Fibroblast of gingiva (primary cell): ENCODE results near the gene KCNG3.

Experiments used
- DNase-seq: peaks from one replicate; pipeline ENCODE4 v3.0.0-alpha.2; 2011; ENCODE audit warnings: low read depth

KCNG3 gene

DNA sequence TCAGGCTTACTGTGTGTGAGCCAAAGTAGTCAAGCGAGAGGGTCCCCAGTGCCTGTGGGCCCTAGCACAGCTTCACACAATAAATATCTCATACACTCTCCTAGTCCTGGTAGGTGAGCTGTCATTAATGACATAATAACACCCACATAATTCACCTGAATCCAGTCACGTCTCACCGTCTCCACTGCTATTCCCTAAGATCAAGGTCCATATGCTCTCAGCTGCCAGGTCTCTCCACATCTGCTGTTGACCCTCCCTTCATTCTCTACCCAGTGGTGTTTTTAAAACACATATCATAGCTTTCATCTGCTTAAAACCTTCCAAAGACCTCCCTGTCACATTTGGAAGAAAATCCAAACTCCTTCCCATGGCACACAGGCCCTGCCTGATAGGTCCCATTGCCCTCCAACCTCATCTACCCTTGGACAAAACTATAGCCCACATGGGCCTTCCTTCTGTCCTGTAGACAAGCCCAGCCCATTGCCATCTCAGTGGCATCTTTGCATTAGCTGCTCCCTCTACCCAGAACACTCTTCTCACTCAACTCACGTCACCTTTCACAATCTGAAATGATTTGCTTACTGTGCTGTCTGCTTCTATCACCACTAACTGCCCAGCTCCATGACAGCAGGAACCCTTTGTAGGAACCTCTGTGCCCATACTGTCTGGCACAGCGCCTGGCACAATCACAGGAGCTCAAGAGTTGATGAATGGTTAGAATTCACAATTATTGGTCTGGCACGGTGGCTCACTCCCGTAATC, 7.5 kb downstream of the KCNG3 start:
- DNase-seq, result no peak

GRCh38 chr2:42480402-42480801, 13.4 kb downstream of the KCNG3 start:
- no peak for DNase-seq

- no peak for DNase-seq
These were observed 18.9 kb downstream of the KCNG3 start for GRCh38 chr2:42474765-42475454.

GRCh38 chr2:42470706-42471105, 23.1 kb downstream of the KCNG3 start:
- DNase-seq, result no peak

- DNase-seq, result no peak
These were observed 29.2 kb downstream of the KCNG3 start for GRCh38 chr2:42464631-42465030.

DNA sequence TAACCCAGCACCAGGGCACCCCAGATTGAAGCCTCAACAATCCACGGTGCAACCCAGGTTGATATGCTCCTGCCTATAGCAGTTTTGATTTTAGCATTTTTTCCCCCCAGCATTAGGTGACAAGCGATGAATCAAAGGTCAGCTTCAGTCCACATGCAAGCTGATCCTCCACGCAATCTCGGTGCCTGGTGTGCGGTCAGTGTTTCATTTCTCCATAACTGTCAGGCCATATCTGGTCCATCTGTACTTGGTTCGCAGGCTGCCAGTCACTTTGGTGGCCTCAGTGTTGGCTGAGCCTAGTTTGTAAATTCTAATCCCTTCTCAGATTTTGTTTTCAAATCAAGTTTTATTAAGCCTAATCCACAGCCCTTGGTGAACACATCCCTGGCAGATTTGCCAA, 30.2 kb downstream of the KCNG3 start:
- DNase-seq, result no peak

- no peak for DNase-seq
These were observed 34.5 kb downstream of the KCNG3 start for GRCh38 chr2:42459296-42459695.

DNA sequence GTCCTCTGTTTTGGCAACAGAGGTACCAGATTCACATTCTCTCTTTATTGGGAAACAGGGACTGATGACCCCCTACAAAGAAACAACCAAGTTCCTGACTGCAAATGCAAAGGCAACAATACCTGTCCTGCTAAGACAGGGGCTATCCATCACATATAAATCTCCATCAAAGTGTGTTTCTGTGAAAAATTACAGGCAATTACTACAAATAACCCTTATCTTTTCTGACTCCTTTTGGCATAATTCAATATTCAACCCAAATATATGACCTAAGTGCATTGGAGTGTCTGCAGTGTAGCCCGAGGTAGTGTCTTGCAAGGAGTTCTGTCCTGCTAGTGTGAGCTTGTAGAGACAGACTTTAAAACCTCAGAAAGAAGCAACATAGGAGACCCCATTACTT, 35.4 kb downstream of the KCNG3 start:
- DNase-seq, result no peak

GRCh38 chr2:42457011-42457410, 36.8 kb downstream of the KCNG3 start:
- no peak for DNase-seq

DNA sequence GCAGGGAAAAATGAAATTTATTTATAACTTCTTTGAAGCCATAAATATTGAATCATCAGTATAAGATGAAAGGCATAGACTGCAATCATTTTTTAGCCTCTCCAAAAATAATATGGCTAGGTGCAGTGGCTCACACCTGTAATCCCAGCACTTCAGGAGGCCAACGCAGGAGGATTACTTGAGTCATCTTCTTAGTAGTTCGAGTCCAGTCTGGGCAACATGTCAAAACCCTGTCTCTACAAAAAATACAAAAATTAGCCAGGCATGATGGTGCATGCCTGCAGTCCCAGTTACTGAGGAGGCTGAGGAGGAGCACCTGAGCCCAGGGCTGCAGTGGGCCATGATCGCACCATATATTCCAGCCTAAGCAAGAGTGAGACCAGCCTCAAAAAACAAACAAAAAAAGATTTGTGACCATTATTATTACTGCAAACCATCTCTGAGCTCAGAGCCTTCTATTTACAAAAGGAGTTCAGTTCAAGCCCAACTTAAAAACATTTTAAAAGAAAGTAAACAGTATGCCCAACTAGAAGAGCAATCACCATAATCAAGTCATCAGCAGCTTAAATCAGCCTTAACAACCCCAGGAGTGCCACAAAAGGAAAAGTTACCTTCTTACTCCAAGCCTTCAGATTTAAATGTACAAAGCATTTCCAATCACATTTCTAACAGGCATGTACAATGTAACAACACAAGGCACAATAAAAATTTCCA, 37.5 kb downstream of the KCNG3 start:
- DNase-seq, result no peak

DNA sequence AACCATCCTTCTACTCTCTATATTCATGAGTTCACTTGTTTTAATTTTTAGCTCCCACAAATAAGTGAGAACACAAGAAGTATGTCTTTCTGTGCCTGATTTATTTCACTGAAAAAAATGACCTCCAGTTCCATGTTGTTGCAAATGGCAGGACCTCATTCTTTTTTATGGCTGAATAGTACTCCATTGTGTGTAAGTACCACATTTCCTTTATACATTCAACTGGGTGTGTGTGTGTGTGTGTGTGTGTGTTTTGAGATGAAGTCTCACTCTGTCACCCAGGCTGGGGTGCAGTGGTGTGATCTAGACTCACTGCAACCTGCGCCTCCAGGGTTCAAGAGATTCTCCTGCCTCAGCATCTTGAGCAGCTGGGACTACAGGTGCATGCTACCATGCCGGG, 41.2 kb downstream of the KCNG3 start:
- DNase-seq, result no peak

- no peak for DNase-seq
These were observed 43.6 kb downstream of the KCNG3 start for GRCh38 chr2:42450136-42450535.

DNA sequence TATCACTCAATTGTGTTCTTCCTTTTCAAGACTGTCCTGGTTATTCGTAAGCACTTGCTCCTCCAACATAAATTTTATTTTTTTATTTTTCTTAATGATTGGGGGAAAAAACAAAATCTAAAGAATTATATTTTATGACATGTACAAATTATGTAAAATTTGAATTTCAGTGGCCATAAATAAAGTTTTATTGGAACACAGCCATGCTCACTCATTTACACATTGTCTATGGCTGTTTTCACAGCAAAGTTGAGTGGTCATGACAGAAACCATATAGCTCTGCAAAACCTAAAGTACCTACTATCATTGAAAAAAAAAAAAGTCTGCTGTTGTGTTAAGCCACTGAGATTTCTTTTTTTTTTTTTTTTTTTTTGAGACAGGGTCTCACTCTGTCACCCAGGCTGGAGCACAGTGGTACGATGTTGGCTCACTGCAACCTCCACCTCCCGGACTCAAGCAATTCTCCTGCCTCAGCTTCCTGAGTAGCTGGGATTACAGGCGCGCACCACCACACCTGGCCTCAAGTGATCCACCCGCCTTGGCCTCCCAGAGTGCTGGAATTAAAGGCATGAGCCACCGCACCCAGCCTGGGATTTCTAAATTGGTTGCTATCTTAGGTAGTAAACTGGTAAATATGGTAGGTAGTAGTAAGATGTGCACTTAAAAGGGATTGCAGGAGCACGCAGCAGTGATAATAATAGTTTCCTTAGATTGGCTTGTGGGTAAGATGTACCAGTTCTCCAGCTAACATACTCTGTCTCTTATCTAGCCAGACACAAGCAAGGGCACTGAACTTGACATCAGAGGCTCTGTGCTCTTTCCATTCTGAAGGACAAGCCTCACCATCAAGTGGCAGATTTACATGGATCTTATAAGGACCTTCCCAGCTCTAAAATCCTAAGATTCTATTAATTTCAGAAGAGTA, 44.4 kb downstream of the KCNG3 start:
- no peak for DNase-seq

- DNase-seq, result no peak
These were observed 45.6 kb downstream of the KCNG3 start for GRCh38 chr2:42448163-42448562.

DNA sequence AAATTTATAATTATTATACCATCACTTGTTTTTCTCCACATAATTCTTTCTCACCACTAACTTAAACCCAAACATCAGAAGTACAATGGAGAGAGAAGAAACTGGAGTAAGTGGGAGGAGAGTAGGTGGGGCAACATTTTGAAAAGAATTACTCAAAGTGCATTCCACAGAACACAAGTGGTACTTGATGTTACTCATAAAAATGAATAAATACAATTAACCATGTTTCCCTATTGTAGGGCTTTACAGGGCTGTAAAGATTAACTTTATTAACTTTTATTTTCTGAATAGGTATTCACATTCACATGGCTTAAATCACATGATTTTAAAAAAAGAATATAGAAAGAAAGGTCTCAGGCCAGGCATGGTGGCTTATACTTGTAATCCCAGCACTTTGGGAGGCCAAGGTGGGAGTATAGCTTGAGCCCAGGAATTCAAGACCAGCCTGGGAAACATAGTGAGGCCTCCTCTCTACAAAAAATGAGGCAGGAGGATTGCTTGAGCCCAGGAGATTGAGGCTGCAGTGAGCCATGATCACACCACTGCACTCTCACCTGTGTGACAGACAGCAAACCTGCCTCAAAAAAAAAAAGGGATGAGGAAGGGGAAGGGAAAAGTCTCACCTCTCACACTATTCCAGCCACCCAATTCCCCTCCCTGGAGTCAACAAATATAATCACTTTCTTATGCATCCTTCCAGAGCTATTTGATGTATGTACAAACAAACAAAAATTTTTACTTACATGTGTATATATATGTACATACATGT, 47.1 kb downstream of the KCNG3 start:
- DNase-seq, result no peak

DNA sequence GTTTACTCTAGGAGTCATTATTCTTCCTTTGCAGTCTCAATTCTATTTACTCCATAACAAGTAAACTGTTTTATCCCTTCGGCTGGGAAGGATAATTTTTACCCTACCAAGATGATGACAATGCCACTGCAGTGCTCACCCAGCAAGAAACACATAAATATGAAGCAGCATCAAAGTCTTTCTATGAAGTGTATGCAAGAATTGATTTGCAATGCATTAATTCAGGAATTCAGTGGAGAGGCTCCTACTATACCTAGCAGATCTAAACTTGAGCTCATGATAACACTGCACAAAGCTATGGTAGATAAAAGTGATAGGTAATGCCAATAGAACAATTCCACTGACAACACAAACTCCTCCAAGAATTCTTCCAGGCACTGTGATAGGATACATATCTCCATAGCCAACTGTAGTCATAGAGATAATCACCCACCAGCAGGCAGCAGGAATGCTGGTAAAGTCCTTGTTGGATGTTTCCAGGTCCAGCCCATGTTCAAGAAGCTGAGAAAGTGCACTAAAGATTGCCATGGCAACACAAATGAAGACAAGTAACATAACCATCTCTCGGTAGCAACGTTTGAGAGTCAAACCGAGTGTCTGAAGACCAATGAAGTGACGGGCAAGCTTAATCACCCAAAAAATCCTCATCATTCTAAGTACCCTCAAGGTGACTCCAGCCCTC, 49.9 kb downstream of the KCNG3 start:
- DNase-seq, result no peak

DNA sequence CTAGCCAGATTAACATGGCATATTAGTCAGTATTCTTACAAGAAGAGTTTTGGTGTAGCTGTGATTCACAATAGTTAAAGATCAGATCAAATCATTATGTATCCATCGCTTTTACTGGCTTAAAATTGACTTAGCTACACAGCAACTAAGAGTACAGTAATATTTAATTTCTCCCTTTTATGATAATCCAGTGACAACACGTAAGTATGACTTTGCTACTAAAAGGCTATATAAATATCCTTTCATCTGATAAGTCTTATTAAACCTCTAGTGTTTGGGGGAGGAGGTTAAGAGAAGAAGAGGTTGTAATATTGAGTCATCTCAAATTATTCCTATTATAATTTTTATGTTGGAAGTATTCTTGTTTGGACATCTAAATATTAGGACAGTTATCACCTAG, 51.0 kb downstream of the KCNG3 start:
- DNase-seq, result no peak

DNA sequence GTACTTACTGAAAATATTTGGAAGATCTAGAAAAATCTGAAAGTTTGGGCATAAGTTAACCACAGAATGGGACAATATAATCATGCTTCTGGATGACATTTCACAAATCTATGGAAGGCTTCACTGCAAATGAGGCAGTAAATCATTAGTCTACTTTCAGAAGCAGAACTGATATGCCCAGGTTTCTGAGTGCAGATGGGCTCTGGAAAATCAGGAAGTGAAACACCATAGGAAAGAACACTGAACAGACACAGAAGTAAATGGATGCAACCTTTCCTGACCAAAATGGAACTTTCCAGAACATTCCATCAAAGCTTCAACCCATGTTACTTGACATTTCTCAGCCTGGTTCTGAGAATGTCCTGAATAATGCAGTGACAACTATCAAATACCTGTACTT, 55.1 kb downstream of the KCNG3 start:
- DNase-seq, result no peak

- DNase-seq, result no peak
These were observed 57.4 kb downstream of the KCNG3 start for GRCh38 chr2:42436370-42436769.

DNA sequence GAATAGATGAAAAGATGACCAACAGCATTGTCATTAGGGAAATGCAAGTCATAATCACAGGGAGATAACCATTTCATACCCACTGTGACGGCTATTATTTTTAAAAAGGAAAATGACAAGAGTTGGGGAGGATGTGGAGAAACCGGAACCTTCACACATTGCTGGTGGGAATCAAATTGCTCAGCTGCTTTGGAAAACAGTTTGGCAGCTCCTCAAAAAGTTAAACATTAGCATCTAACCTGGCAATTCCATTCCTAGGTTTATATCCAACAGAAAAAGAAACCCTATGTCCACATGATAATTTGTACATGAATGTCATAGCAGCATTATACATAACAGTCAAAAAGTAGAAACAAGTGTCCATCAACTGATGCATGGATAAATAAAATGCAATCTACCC, 58.2 kb downstream of the KCNG3 start:
- no peak for DNase-seq

GRCh38 chr2:42430188-42430587, 63.6 kb downstream of the KCNG3 start:
- DNase-seq, result no peak
